Stimulated activated CD4-positive, alpha-beta T cell treated with anti-CD3 and anti-CD28 coated beads, Interleukin-4, amount 100 ng/mL, for 4 hours (primary cell): Measurements from ENCODE around the gene OPN3.

ENCODE experiments used
- DNase-seq, 2 experiments: peaks; one replicate each; pipeline ENCODE4 v3.0.0-alpha.2; 2020

OPN3 gene

DNA sequence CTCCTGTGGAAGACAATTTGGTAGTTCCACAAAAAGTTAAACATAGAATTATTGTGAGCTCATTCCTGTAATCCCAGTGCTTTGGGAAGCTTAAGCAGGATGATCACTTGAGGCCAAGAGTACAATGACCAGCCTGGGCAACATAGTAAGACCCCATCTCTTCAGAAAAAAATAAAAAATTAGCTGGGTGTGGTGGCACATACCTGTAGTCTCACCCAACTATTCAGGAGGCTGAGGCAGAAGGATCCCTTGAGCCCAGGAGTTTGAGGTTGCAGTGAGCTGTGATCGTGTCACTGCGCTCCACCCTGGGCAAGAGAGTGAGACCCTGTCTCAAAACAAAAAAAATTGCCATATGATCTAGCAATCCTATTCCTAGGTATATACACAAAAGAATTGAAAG lies 4.1 kb upstream of the OPN3 start:
- DNase-seq: no peak

DNA sequence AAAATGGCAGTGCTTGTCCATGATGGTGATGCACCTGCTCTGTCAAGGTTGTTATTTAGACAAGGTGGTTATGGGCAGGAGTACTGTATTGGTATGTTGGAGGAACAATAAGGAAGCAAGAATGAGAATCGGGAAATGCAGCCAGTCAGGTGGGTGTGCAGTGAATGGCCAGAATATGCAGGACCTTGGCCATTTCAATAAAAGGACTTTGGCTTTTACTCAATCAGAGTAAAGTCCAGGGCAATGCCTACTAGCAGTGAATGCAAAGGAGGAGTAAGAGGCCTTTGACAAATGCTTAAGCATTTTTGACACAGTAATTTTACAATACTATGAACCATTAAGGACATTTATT lies 2.4 kb upstream of the OPN3 start:
- no peak for DNase-seq

DNA sequence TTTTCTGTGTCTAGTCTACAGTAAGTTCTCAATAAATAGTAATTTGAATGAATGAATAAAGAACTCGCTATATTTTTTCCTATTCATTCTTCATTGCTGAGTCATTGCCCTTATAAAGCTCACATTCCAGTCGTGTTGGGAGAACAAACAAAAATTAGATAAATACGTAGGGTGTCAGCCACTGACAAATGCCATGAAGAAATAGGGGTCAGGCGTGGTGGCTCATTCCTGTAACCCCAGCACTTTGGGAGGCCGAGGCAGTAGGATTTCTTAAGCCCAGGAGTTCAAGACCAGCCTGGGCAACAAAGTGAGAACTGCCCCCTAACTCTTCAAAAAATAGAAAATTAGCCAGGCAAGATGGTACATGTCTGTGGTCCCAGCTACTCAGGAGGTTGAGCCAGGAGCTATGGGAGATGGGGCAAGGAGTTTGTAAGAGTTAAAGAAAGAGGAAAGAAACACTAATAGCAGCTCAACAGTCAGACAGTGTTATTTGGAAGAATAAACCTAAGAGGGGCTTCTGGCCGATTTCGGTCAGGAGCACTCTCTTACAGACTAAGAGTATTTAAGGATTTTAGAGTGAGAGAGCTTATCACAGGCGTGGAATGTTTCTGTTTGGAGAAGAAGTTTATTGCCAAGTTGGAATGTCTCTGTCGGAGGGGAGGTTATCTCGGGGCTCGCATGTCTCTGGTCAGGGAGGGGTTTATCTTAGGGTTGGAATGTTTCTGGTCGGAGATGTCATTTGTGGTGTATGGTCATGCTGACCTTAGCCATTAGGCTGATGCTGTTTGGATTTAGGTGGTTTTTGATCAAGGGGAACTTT lies 1.8 kb upstream of the OPN3 start:
- no peak for DNase-seq

DNA sequence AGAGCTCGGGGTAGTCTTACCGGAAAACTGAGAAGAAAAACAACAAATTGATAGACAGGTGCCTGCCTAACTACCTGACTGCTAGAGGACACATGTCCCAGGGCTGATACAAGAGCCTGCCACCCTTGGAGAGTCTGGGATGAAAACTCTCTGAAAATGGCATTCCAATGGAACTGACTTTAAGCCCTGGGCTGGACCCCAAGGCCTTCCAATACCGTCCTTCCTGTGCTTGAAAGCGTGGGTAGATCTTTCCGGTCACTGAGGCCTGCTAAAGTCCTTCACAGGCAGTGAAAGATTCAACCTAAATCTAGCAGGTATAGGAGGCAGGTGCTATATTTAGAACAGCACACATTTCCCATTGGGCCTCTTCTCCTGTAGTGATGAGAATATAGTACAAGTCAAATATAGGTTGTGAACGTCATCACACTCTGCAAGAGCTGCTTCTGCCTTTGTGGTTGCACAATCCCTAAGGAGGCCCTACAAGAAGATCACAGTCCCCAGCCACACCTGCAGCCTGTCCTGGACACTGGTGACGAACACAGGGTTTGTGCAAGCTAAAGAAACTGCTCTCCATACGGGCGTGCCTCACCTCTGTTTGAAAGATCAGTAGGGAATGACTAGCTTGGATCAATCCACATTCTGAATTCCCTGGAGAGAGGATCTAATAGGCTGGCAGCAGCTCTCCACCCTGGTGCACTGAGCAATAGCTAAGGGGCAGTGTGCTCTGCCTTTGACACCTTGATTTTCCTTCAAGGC lies 876 bp upstream of the OPN3 start:
- no peak for DNase-seq

DNA sequence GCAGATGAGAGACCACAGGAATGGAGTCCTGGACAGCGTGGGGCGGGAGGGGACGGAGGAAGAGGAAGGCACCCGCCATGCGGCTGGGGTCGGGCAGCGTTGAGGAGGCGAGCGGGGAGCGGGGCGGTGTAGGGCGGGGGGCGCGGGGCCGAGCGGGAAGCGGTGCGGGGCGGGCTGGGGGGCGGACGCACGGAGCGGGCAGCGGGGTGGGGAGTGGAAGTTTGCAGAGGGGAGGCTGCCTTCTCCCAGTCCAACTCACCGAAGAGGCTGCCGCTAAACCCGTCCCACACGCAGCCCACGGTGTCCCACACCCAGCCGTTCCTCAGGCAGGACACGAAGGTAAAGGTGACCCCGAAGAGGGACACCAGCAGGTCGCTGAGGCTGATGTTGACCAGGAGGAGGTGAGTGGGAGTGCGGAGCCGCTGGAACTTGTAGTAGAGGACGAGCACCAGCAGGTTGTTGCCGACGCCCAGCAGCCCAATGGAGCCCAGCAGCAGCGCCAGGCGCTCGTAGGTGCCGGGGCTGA lies 483 bp downstream of the OPN3 start:
- DNase-seq: peak; percentile 22 to 29

DNA sequence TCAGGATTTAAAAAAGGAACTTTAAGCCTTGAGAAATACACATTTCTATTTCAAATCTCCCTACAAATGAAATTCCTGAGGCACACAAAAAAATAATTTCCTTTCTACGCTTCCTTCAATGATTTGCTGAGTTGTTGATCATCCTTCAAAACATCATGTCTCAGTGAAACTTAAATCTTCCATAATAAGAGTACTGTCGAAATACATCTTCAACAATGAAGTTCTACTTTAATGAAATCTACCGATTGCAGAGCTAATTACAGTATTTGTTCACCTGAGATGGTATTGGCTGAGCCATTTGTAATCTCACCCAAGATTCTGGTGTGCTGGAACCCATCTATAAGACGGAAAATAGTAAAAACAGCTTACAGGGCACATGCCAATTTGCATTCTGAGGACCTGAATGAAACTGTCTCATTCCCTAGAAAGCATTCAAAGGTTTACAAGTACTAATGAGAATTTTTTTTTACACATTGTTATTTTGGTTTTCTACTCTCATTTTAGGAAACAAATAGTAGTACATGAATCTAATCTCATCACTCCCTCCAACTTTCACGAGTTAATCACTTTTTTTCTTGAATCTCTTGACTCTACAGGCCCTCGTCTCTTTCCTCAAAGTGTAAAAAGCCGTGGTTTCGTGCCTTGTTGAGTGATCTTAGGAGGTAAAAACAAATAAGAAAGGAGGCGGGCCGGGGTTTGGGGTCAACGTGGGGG lies 1.1 kb downstream of the OPN3 start:
- DNase-seq: no peak

DNA sequence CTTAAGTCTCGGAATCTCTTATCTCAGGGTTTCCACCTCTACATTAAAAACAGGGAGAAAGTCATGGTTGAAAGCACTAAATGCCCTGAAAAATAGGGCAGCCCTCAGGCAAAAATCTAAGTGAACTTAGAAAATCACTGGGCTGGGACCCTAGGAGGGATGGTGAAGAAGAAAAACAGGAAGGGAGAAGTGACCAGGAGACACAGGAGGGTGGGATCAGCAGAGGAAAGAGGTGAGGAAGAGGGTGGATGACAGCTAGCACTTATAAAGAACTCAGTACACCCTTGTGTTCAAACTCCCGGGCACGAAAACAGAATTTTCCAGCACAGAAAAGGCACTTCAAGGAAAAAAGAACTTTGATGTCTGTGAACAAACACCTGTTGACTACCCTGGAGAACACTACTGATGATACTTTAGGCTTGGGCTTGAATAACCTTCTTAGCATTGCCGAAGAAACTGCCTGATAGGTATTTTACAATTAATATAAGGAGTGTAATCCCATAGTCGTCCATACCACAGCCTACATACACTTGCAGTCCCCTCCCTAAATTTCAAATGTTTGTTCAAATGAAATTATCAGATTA lies 2.0 kb downstream of the OPN3 start:
- no peak for DNase-seq

DNA sequence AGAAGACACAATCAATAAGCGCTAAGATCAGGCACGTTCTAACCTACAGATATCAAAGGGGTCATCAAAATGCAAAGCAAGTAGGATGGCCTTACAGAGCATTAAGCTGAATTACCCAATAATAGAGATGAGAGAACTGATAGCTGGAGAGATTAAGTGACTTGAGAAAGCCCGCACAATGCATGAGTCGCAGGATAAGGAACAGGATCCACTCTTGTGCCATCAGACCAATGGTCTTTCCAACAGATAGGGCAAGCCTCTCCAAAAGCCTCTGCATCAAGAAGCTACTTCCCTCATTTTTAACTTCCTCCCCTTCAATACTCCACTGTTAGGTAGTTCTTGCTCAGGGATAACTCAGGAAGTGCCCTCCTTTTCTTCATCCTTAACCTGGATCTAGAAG lies 2.6 kb downstream of the OPN3 start:
- no peak for DNase-seq

DNA sequence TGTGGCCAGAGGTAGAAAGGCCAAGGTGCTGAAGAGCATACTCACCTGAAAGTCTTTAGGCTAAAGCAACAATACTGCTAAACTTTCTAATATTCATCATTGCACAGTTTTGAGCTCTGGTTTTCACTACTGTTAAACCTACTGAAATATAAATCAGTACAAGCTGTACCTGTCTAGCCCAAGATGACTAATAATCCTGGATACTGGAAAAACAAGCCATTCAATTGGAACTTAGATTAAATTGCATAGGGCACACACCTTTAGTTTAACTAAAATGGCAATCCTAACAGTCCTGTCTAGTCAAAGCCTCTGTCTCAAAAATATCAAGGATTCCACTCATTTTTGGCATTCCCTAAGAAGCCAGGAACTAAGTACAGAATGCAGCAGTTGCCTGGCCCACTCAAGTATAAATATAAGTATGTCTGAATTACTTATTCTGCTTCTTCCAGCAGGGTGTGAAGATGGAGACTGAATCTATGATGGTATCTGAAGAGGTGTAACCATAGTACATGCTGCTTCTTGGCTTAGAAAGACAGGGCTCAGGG lies 3.1 kb downstream of the OPN3 start:
- no peak for DNase-seq

DNA sequence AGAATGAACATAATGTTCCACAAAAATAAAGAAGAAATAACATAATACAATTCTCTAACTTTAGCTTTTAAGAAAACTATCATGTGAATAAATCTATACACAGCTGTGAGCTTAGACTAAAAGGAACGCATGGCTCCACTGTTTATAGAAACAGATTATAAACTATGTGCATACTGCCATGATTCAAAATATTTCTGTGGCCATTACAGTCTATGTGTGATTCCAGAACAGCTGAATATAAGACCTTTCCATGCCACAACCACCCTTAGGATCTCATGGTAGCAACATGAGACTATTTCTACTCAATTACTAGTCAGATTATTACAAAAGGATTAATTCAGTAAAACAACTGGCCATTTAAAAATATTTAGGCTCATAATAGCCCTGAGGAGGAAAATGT lies 3.9 kb downstream of the OPN3 start:
- no peak for DNase-seq

DNA sequence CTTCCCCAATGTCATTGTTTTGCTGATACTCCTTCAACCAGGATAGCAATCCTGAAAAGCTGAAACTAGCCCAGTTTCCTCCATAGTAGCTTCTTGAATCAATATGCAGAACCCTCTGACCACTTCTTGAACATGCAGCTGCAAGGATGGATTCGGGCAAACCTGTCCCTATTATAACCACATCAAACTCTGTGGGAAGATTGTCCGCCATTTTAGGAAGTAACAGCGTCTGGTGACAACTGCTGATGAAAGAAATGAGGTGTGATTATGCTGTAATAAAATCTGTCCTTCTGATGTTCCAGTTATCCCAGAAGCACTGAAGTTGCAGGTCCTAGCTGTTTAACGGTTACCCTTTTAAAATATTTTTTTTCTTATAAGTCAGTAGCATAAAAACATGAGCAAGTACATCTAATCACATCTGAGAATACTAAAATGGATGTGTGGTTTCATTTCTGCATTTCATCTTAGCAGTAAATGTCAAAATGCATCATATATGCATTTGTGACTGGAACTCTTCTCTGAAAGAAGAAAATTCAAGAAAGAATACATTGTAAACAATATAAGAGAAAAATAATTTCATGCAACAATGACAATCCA lies 4.5 kb downstream of the OPN3 start:
- no peak for DNase-seq

DNA sequence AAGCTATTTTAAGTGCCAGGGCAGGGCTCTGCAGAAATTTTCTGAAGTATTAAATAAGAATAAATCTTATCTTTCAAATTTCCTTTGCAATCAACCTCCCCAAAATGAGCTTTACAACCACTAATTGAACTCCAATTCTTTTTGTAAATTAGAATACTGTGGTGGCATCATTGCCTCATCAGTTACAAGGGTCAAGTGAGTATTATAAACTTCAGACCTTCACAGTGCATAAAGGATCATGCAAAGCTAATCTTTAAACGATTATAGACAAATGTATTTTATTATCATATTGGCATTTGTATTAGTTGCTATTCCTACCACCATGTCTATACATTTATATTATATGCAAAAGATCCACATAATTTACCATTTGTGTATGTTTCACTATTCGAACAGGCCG lies 7.2 kb downstream of the OPN3 start:
- DNase-seq: no peak

DNA sequence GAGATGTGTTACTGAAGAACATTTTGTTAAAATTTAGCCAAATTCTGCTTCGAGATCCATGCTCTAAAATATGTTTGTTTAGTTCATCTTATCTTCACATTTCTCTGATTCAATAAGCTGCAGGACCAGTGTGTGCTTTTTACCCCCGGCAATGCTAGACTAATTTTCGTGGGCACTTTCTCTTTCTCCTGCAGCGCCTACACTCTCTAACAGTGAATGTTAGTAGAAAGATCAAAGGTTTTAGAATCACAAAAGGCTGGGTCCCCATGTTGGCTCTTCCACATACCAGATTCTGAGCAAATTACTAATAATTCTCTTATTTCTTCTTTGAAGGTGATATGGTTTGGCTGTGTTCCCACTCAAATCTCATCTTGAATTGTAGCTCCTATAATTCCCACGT lies 8.5 kb downstream of the OPN3 start:
- peak in 1 of 2 experiments; percentile 11 for DNase-seq

DNA sequence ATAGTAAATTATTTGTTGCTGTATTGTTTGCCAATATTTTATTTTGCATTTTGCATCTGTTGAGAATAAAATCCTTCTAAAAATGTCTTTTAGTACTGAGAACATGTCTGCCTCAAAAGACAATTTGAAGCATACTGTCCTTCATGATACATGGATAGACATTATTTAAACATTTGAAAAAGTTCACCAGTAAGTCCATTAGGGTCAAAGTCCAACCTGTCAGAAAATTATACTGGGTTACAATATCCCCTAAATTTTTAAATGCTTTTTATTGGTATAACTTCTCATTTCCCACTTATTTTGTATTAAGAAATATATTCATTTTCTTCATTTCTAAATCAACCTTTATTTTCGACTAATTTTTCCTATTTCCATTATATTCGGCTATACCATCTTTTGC lies 9.3 kb downstream of the OPN3 start:
- no peak for DNase-seq

DNA sequence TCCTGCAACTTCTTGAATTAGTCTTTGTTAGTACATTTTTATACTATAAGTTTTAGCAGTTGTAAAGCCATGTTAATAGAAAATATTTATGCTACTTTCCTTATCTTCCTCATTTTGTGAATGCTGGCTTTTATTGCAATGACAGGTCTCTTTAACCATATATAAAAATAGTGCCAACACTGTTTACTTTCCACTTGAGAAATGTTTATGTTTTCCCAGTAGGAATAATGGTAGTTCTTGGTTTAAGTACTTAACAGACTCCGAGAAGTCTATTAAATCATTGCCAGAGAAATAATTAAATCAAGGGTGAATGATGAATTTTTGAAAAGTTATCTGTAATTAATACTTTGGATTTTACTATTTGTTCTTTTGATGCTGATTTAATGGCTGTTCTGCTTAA lies 9.7 kb downstream of the OPN3 start:
- DNase-seq: no peak

DNA sequence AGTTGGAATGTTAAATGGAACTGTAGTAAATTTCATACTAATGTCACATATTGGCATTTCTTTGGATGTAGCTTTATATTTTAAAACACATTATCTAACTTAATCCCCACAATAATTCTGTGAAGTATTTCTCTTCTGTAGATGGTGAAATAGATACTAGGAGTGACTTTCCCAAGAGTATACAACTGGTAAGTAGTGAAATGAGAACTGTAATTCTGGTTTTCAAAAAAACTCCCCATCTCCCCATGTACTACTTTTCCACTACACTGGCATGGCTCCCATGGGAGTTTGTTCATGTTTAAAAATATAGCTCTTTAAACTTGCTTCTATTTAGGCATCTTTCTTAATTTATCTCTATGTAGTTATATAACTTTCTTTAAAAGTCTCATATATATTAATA lies 10.2 kb downstream of the OPN3 start:
- DNase-seq: no peak

DNA sequence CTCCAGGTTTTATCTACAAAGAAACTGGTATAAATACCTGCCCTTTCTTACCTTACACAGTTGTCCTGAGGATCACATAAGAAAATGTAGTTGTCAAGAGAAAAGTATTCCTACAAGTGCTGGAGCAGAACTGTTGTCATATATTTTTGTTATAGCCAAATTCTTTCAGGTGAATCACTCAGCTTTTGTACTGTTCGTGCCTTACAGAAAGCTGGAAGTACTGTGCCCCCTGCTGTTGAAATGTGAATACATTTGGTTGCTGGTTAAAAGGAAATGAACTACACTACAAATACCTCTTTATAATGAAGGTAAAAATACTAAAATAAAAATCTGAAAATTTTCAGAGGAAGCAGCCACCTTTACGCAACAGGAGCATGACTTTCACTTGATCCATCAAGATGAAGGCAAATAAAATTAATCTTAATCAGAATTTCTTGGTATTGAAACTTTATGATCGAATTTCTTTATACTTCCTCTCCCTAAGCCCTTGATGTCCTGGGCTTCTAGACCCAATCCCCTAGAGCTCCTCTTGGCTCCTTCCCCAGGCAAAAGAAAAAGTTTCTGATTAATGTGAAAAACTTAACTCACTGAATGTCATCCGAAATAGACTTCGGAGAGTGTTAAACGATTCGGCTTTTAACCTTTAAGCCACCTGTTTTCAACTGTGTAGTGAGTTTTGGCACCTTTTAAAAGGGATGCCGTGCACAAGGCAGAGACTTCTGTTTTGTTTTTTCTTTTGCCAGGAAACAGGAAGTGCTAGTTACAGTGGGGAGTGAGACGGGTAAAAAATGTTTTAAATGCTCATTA lies 12.5 kb downstream of the OPN3 start:
- DNase-seq: peak in 1 of 2 experiments; percentile 40

DNA sequence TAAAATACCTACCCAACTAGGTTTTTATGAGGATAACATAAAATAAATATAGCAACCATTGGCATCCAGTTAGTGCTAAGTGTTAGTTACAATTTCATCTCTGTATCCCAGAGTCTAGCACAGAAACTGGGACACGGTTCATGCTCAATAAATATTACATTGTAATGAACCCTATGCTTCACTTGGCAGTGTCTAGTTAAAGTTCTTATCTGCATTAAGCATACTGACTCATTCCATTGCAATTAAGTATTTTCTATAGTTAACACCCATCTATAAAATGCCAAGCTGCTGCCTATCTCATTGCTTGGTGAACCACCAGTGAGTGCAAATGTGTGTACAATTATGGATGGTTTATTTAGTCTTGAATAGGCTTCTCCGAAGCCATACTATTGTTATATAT lies 15.2 kb downstream of the OPN3 start:
- no peak for DNase-seq

DNA sequence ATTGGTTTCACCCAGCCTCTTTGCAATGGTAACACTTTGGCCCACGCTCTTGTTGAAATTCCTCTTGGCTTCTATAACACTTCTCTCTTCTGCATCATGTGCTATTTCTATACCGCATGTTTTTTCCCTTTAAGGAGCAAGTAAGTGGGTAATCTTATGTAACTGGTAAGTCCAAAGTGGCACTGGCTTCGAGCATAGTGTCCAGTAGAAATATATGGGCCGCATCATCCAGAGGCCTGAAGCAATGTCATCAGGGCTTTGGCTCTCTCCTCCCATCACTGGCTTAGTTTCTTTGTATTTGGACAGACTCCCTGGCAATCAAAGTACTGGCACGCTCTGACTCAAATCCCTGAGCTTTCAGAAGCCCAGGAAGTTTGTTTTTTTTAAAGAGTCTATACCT lies 17.5 kb downstream of the OPN3 start:
- no peak for DNase-seq

DNA sequence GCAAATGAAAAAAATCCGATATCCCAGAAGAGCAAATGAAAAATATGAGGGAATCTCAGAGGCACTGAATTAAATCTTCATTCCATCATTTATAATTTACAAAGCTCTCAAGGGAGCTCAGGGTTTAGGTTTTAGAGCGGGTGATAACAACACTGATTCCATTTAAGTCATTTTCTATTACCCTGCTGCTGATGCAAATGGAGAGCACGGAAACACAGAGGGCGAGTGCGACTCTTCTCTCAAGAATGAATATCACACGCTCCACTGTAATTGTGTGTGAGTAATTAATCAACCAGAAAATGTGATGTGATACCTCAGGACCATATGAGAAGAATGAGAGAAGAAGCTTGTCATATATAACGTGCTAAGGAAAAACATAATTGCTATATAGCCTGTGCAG lies 22.7 kb downstream of the OPN3 start:
- DNase-seq: no peak
